Measurements from ENCODE around the gene TBXAS1.
"Not testable (repeated sequence)": the region's sequence is repeated elsewhere in the genome, so short reads cannot be mapped to it uniquely, and the experiment has no call there.

TBXAS1 gene

DNA sequence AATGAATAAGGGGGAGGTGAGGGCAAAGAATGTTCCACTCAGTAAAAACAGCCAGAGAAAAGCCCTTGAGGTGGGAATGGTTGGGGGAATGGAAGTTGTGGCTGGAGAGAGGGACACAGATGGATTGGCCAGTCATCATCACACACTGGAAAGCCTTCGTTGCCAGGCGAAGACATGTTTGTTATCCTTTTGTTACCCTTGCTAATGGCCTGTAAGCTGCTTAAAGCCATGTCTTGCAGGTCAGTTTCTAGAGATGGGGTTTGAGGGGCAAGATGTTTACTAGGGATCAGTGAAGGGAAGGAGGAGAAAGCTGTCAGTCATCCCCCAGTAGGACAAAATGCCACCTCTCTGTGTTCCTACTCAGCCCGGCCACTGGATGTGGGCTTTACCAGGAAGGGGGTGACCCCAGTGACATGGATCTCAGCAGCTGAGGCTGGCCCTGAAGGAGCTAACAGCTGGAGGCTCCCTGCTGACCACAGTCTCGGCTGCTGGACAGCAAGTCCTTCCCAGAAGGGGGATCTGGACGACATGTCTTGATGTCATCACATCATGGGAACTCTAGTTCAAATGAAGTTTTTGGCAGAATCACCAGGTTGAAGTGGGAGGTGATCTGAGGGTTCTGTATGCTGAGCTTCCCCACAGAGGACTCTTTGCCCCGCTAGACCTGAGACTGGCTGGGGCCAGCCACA is 66.2 kb downstream of the TBXAS1 start:
- no peak for DNase-seq

DNA sequence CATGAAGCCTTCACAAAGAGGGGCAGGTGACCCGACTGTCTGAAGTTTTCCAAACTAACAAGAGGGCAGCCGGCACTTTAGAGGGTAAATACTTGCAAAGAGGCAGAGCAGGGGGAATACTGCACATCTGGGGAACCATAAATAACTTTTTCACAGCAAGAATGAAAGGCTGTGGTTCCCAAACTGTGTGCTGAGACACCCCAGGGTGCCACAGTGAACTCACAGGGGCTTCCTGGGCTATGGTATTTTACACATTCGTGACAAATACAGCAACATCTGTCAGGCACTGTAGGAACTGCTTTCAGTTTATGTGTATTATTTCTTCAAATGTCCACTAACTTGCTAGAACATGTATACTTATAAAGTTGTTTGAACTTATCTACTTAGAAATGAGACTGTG is 67.2 kb downstream of the TBXAS1 start:
- no peak for DNase-seq

DNA sequence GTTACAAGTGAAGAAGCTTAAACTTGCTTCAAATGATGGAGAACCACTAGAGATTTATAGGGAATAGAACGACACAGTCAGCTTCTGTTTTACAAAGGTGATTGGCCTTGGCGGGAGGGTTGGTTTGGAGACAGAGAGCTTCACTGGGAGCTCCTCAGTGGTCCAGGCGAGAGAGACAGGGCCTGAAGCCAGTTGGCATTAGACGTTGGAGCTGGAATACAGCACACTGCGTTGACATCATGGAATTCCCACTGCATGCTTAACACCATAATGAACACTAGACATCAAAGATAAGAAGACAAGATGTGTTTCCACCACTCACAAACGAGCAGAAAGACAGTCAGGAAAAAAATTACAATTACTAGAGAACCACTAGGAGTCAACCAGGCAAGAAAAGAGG is 67.8 kb downstream of the TBXAS1 start:
- DNase-seq: no peak

DNA sequence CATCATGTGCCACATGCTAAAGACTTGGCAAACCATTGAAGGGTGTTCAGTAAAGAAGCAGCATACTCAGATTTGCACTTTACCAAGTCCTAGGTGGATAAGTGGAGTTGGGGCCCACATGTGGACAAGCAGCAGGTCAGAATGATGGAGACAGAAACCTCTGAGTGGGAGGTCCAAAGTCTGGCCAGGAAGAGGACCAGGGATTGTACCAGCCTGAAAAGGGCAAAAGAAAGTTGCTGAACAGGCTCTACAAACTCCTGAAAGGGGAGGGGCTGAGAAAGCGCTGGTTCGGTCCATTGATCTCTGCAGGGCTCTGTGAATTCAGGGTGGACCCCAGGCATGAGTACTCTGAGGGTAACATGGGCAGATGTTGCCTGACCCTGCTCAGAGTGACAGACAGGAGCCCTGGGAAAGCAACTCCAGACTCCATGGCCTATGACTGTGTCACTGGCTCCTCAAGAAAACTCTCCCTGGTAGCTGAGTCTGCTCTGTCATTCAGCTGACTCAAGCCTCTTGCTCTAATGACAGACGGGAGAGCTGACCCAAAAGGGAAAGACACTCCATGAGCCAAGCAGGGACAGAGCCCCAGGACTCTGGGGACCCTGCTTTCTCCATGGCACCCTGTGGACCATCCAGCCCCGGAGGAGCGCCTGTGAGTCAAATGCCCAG is 68.5 kb downstream of the TBXAS1 start:
- DNase-seq: no peak

DNA sequence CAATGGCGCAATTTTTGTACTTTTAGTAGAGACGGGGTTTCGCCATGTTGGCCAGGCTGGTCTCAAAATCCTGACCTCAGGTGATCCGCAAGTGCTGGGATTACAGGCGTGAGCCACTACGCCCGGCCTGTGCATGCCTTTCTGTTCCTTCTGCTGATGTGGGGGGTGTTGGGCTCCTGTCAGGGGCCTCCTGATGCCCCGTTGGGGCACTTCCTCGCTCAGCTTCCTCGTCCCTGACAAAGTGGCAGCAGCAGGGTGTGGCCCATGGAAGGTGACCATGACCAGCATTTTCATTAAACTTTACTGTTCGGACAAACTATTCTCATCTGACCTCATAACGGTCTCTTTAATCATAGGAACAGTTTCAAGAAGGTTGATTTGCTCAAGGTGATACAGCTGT is 69.4 kb downstream of the TBXAS1 start:
- no peak for DNase-seq

DNA sequence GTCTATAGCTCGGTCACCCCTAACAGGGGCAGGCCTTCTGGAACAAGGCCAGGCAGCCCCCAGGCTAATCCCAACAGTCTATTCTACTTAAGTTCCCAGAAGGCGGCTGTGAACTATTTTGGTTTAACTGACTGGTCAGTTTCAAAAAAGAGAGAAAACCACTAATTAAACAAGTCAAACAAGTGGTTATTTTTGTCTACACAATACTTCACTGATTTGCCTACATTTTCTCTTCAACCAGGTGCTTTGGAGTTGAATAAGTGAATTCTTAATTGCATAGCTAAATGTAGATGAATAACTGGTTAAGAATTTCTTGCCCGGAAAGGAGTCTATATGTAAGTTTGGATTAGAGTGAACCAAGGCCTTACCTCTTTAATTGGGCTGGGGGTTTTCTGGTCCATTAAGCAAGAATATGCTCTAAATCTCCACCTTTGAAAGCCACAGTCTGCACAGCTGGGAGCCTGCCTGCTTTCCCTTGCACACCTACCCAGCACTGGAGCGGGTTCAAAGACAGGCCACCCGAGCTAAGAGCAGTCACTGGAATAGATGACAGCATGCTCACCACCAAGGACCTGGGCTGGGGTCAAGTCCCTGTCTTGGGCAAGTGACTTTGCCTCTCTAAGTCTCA is 70.4 kb downstream of the TBXAS1 start:
- DNase-seq: no peak

DNA sequence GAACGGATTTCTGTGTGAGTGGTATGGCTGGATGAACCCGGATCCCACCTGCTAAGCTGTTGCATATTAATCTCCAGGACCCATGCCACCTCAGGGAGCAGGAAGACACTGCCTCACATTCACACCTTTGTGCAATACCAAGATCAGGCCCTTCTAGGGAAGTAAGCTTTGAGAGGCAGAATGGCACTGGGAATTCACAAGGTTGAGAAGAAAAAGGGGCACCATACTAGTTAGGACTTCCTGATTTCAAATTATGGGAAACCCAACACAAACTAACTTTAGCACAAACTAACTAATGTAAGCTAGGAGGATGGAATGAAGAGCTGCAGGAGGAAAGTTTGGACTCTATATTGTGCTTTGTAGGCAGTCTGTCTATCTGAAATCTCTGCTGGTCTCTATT is 71.3 kb downstream of the TBXAS1 start:
- DNase-seq: no peak

DNA sequence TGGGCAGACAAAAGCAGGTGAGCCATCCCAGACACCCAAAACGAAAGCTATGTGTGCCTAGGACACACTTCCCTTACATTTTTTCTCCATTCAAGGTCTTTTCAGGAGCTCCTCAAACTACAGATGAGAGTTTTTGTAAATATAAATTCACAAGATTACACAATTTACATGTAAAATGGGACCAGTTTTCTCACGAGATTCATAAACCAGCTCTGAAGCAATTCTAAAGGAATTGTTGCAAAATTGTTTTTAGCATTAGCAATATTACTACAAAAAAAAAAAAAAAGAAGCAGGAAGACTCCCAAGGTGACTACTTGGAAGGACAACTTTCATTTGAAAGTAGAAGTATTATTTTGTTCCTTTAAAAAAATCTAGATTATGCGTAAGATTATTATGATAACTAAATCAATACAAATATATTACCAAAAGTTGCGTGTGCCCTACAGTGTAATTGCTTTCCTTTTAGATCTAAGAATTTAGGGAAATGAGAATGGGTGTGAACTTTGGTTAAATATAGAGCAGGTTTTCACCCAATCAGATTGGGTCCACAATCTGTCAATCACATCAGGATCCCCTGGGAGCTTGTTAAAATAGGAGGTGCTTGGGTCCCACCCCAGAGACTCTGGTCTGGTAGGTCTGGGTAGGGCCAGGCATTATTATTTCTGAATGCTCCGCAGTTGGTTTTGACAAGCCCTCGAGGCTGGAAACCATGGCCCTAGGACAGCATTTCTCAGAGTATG is 72.2 kb downstream of the TBXAS1 start:
- DNase-seq: no peak

DNA sequence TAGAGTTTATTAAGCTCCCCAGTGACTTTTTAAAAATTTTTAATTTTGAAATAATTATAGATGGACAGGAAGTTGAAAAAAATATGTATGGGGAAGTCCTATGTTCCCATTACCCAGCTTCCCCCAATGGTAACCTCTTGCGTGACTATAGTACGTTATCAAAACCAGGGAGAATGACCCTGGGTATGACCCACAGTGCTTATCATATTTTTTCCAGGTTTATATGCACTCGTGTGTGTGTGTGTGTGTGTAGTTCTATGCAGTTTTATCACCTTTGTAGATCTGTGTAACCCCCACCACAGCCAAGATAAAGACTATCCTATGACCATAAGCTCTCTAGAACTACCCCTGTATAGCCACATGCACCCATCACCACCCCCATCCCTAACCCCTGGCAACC is 72.8 kb downstream of the TBXAS1 start:
- no peak for DNase-seq

DNA sequence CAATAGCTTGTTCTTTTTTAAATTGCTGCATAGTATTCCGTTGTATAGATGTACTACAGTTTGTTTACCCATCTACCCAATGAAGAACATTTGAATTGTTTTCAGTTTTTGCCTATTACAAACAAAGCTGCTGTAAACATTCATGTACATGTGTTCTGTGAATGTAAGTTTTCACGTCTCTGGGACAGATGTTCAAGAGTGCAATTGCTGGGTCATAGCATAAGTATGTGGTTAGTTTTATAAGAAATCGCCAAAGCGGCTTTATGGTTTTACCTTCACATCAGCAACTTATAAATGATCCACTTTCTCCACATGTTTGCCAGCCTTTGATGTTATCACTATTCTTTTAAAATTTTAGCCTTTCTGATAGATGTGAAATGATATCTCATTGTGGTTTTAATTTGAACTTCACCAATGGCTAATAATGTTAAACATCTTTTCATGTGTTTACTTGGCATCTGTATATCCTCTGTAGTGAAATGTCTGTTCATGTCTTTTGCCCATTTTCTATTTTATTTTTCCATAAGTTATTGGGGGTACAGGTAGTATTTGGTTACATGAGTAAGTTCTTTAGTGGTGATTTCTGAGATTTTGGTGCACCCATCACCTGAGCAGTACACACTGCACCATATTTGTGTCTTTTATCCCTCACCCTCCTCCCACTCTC is 73.5 kb downstream of the TBXAS1 start:
- no peak for DNase-seq

DNA sequence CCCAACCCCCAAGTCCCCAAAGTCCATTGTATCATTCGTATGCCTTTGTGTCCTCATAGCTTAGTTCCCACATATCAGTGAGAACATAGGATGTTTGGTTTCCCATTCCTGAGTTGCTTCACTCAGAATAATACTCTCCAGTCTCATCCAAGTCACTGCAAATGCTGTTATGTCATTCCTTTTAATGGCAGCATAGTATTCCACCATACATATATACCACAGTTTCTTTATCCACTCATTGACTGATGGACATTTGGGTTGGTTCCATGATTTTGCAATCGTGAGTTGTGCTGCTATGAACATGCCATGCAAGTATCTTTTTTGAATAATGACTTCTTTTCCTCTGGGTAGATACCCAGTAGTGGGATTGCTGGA is 74.0 kb downstream of the TBXAS1 start:
- DNase-seq: not testable (repeated sequence)

DNA sequence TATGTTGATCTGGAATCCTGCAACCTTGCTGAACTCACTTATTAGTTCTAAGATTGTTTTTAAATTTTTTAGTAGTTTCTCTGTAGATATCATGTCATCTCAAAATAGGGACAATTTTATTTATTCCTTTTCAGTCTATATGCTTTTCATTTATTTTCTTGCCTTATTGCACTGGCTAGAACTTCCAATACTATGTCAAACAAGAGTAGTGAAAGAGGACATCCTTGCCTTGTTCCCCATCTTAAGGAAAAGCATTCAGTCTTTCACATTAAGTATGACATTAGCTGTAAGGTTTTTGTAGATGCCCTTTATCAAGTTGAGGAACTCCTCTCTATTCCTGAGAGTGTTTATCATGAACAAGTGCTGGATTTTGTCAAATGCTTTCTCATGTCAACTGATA is 77.8 kb downstream of the TBXAS1 start:
- no peak for DNase-seq

DNA sequence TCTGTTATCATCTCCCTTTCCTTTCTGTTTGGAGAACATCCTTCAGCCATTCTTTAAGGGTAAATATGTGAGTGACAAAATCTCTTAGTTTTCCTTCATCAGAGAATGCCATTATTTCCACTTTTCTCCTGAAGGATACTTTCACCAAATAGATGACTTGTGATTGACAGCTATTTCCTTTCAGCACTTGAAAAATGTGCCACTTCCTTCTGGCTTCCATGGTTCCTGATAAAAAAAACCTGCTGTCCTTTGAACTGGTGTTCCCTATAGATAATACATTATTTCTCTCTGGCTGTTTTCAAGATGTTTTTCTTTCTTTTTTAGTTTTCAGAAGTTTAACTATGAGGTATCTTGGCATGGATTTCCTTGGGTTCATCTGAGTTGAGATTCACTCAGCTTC is 79.7 kb downstream of the TBXAS1 start:
- no peak for DNase-seq

DNA sequence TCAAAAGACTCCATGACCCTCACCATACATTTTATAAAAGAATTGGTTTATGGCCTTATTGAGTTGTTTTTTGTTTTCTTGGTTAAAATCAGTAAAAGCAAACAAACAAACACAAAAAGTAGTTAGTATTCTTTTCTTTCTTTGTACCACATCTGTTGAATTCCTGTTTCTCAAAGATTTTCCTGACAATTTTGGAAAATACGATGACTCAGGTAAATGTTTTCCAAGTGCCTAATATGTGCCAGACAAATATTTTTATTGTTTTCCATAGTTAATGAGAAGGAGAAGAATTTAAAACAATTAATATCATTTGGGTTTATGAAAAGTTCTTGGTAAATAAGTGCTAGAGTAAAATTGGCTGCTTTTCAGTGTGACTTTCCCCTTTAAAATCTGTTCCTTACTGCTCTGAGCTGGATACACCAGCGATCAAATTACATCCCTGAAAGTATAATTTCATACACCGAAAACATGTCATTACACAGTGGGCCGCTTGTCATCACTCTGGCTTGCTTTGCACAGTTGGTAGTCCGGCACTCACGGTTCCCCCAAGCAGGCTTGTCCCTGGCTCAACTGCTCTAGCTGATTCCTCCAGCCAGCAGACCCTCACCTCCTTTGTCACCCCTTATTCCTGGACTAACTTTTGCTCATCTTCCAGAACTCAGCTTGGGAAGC is 80.5 kb downstream of the TBXAS1 start:
- DNase-seq: no peak

DNA sequence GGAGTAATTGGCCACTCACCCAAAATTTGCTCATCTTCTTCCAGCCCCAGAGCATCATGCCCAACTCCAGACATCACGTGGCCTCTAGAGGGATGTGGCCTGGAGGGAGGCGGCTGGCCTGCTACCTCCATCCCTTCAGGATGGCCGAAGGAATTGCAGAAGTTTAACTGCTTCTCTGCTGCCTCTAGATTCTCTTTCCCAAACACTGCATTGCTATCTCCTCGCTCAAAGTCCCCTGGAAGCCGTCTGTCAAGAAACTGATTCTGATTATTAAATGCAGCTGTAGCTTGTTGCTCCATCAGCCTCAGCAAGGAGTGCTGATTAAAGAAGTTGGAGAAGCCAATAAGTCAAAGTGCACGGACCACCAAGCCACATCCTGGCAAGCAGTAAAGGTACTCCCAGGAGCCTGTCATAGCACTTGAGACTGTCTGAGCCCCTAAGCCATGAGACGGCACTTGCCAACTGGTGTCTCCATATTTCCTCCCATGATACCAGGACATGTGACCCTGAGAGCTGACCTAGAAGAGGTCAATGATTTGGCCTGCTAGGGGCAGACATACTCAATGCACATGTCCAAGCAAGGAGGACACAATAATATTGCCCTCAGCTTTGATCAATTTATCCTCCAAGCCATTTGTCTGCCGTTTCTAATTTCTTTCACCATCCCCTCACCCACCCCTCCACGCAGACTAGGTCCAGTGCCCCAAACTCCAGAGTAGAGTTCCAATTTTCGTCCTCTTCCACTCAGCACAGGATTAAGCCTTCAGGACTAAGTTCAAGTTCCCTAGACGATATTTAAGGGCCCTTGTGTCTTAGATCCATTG is 84.2 kb downstream of the TBXAS1 start:
- no peak for DNase-seq

DNA sequence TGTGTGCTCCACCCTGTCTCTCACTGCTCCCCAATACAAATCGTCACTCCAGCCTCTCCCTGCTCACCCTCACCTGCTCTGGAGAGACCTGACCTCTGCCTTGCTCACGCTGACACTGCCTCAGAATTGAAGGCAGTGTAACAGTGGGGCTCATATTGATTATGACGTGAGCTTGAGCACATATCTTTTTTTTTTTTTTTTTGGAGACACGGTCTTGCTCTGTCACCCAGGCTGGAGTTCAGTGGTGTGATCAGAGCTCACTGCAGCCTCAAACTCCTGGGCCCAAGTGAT is 84.7 kb downstream of the TBXAS1 start:
- DNase-seq: no peak

DNA sequence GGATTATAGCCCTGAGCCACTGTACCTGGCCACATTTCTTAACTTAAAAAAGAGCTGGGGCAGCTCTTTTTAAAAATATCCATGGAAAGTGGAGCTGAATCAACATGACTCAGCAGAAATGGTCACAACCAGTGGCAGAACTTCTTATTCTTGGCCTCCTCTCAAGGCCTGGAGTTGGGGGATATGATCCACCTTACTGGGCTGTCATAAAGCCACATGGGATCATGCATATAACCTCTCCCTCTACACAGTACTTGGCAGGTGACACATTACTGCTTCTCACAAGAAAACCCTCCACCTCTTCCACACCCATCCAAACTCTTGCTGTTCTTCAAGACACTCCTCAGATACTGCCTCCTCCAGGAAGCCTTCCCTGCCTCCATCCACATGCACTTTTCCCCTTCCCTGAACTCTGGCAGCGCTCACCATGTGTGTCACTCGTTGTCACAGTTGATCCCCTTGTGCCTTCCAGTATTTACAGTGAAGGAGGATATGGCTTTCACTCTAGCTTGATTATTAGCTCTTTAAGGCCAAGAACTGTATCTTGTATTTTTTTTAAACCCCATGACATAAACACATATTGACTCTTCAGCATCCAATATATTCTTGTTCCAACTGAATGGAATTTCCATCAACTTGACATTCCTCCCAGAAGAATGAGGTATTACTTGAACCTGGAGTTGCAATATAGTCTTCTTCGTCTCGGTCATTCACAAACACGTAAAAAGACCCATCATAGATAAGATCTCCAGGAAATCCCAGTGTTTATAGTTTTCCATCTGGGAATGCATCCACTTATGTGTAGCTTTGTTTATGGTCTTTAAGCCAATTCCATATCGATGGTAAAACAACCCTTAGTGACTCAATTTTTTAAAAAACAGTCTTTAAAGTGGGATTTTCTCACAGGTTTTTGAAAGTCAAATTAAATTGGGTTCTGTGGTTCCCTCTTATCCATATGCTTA is 85.5 kb downstream of the TBXAS1 start:
- no peak for DNase-seq

DNA sequence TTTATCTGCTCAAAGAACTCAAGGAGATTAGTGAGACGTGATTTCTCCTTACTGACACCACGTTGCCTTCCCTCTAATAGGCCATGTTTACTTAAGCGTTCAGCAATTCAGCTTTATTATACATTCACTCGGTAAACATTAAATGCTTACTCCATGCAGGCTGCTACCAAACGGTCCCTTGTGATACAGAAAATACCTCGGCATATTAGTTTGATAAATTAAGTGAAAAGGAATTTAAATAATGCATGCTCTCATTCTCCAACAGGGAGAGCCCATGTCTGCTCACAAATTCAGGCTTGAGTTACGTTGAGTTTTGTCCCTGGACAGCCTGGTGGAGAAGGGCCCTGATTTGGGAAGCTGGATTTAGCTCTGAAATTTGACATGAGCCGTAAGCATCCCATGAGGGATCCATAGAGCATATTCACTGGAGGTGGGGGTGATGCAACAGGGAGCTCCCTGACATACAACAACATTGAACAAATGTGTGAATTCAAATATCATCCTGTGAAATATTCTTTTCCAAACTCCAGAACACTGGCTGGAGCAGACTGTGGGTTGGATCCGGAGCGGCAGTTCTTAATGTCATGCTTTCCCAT is 86.3 kb downstream of the TBXAS1 start:
- DNase-seq: no peak

DNA sequence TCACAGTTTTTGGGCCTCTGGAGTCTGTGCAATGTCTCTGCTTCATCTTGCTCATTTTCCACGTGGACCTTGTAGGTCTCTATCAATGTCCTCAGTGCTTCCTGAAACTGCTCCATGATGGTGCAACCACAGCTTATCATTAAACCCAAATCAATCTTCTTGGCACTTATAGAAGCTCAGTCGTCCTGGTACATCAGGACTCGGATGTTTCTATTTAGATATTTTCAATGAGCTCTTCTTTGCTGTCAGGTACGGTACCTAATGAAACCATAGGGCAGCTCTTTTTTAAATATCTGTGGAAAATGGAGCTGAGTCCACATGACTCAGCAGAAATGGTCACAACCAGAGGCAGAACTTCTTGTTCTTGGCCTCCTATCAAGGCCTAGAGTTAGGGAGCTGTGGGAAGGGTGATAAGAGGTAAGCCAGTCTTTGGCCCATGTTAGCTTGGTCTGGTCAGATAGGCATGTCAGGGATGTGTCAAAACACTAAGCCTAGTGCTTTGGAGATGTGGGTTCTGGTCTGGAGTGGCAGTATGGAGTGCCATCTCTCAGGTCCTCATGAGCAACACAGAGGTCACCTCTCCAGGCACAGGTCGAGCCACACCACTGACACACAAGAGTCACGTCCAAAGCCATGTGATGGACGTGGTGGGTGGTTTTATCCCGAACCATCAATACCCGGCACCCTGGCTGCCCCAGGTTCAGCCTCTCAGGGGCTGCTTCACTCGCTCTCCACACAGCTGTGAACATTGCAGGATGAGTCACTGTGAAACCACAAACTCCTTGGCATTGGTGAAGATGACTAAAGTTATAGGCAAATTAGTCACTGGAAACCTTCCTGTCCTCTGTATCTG is 87.0 kb downstream of the TBXAS1 start:
- DNase-seq: no peak

Measured in NCI-H1694 treated with DMSO at 0.1 percent for 48 hours (cell line).